Endodermal cell (in vitro differentiated cells): ENCODE data around the gene LRRC23. TPM values are rescaled to one million over a fixed set of nuclear protein-coding genes. Genes with fewer than 3 reads are reported as not detected.

Source experiments
- DNase-seq: peaks from one replicate; pipeline ENCODE4 v3.0.0-alpha.2; 2017
- H3K27ac ChIP-seq: 2 replicates; pipeline ENCODE4 v1.5.1; 2013; ENCODE audit warnings: mild to moderate bottlenecking, low read depth, low read length, moderate library complexity
- H3K27me3 ChIP-seq: 2 replicates; pipeline ENCODE4 v1.6.1; 2013; ENCODE audit warnings: mild to moderate bottlenecking, low read length, moderate library complexity; ENCODE audit not compliant: insufficient read depth, control insufficient read depth, poor library complexity, severe bottlenecking
- H3K36me3 ChIP-seq: 2 replicates; pipeline ENCODE4 v1.7.0; 2013; ENCODE audit warnings: mild to moderate bottlenecking, low read length, moderate library complexity; ENCODE audit not compliant: control insufficient read depth, insufficient read depth
- H3K4me1 ChIP-seq: one replicate; pipeline ENCODE4 v1.7.0; 2013; ENCODE audit warnings: low read length; ENCODE audit not compliant: control insufficient read depth, insufficient read depth
- H3K4me3 ChIP-seq: 2 replicates; pipeline ENCODE4 v1.5.1; 2013; ENCODE audit warnings: mild to moderate bottlenecking, low read length, moderate library complexity
- H3K9ac ChIP-seq: 2 replicates; pipeline ENCODE4 v1.6.1; 2013; ENCODE audit warnings: mild to moderate bottlenecking, low read length, moderate library complexity; ENCODE audit not compliant: poor library complexity, severe bottlenecking; ENCODE audit errors: extremely low read depth
- H3K9me3 ChIP-seq: 2 replicates; pipeline ENCODE4 v1.6.1; 2013; ENCODE audit warnings: mild to moderate bottlenecking, low read length, moderate library complexity; ENCODE audit not compliant: control insufficient read depth
- H3K27ac Mint-ChIP-seq: 2 replicates; pipeline ENCODE4 v1.8.0; 2020; ENCODE audit warnings: mixed read lengths
- H3K27me3 Mint-ChIP-seq: 2 replicates; pipeline ENCODE4 v1.8.0; 2021; ENCODE audit warnings: mild to moderate bottlenecking, mixed read lengths; ENCODE audit not compliant: insufficient read depth
- H3K36me3 Mint-ChIP-seq: 2 replicates; pipeline ENCODE4 v1.8.0; 2020; ENCODE audit warnings: low read depth, mixed read lengths
- H3K4me1 Mint-ChIP-seq: 2 replicates; pipeline ENCODE4 v1.8.0; 2020; ENCODE audit warnings: mixed read lengths
- H3K4me3 Mint-ChIP-seq: 2 replicates; pipeline ENCODE4 v1.8.0; 2020; ENCODE audit warnings: mild to moderate bottlenecking, moderate library complexity, mixed read lengths
- H3K9me3 Mint-ChIP-seq: 2 replicates; pipeline ENCODE4 v1.8.0; 2020; ENCODE audit warnings: mild to moderate bottlenecking, mixed read lengths
- CTCF ChIP-seq: fragments of 200-600 bp; sonication (generic); conservative IDR thresholded peaks from 2 replicates; pipeline ENCODE4 v1.5.0; 2021; ENCODE audit warnings: antibody characterized with exemption, mild to moderate bottlenecking
- WGBS, 2 experiments: methylation state at CpG; one replicate each; pipeline versions ENCODE4 v1.1.5 to v1.1.7; 2013; ENCODE audit warnings: missing lambda C conversion rate in 2 of 2, mixed read lengths in 1 of 2; ENCODE audit not compliant: insufficient coverage in 1 of 2, insufficient read length in 1 of 2; 5-methylcytosine and 5-hydroxymethylcytosine counted together
- total RNA-seq, 2 donors: library from RNA; stranded (reverse); fragmentation: NEBNext Ultra II Directional in 1 of 2; extraction: Animal tissue kit (Norgen Biotek cat#: 25700) in 1 of 2; gene quantifications; 2 replicates in 1 of 2; 3 replicates in 1 of 2; pipeline ENCODE4 v1.2.1, GENCODE V29; 2021

Gene LRRC23
- total RNA-seq, 2 donors from 2014 or later = 7.8 to 11.5 TPM

- Histone ChIP-seq H3K27ac (no peak overlapping the region), H3K27me3 (no peaks in the 10 kb centered on the region), H3K9me3 (no peaks in the 10 kb centered on the region), H3K4me3 (no peak overlapping the region), H3K9ac (no peak overlapping the region), H3K4me1 (no peaks in the 10 kb centered on the region), H3K36me3 (no peaks in the 10 kb centered on the region)
- Mint-ChIP-seq H3K9me3 (no peaks in the 10 kb centered on the region), H3K36me3 (peaks cover 15% of the 10 kb centered on the region), H3K27me3 (no peaks in the 10 kb centered on the region), H3K4me1 (peaks cover 10% of the 10 kb centered on the region), H3K27ac (no peak overlapping the region), H3K4me3 (no peak overlapping the region)
- DNase-seq = no peak
- 94% methylated on average over 11 to 20 of the region's 20 CpGs for WGBS, 2 experiments
- TF ChIP-seq CTCF = no peak
Measured at GRCh38 chr12:6951551-6952120, 47.0 kb downstream of the LRRC23 start.

- H3K36me3 ChIP-seq = no peaks in the 10 kb centered on the region
- H3K27me3 ChIP-seq = no peaks in the 10 kb centered on the region
- H3K4me1 Mint-ChIP-seq = peaks cover 6% of the 10 kb centered on the region
- no peak overlapping the region for H3K27ac Mint-ChIP-seq
- H3K9me3 ChIP-seq = no peaks in the 10 kb centered on the region
- no peak overlapping the region for H3K27ac ChIP-seq
- no peak for TF ChIP-seq CTCF
- peaks cover 17% of the 10 kb centered on the region for H3K36me3 Mint-ChIP-seq
- no peak overlapping the region for H3K4me3 ChIP-seq
- no peak overlapping the region for H3K4me3 Mint-ChIP-seq
- peak; percentile 55 for DNase-seq
- 79 to 94% methylated on average over 9 to 22 of the region's 22 CpGs for WGBS, 2 experiments
- no peaks in the 10 kb centered on the region for H3K4me1 ChIP-seq
- H3K27me3 Mint-ChIP-seq = no peaks in the 10 kb centered on the region
- no peaks in the 10 kb centered on the region for H3K9me3 Mint-ChIP-seq
- H3K9ac ChIP-seq = no peak overlapping the region
Measured at GRCh38 chr12:6952121-6952862, 47.7 kb downstream of the LRRC23 start.

GRCh38 chr12:6952863-6953441 is 48.3 kb downstream of the LRRC23 start:
- WGBS, 2 experiments = 93 to 98% methylated on average over 13 to 15 of the region's 15 CpGs
- Mint-ChIP-seq H3K4me3 (no peak overlapping the region), H3K4me1 (peaks cover 6% of the 10 kb centered on the region), H3K27ac (no peak overlapping the region), H3K36me3 (peaks cover 17% of the 10 kb centered on the region), H3K9me3 (no peaks in the 10 kb centered on the region), H3K27me3 (no peaks in the 10 kb centered on the region)
- Histone ChIP-seq H3K4me1 (no peaks in the 10 kb centered on the region), H3K27ac (no peak overlapping the region), H3K9me3 (no peaks in the 10 kb centered on the region), H3K9ac (no peak overlapping the region), H3K4me3 (no peak overlapping the region), H3K27me3 (no peaks in the 10 kb centered on the region), H3K36me3 (no peaks in the 10 kb centered on the region)
- DNase-seq = no peak
- TF ChIP-seq CTCF = no peak
